ENCODE results near the gene USP9X.
"Not testable (repeated sequence)": the region's sequence is repeated elsewhere in the genome, so short reads cannot be mapped to it uniquely, and the experiment has no call there.

USP9X gene

GRCh38 chrX:41186946-41187345, 101.7 kb downstream of the USP9X start:
- DNase-seq (ENCODE audit: low read depth) = not testable (repeated sequence)

GRCh38 chrX:41189156-41189555, 103.9 kb downstream of the USP9X start:
- no peak for DNase-seq (ENCODE audit: low read depth)

- no peak for DNase-seq (ENCODE audit: low read depth)
These were observed 107.6 kb downstream of the USP9X start for GRCh38 chrX:41192880-41193279.

- DNase-seq (ENCODE audit: low read depth) = no peak
These were observed 113.2 kb downstream of the USP9X start for GRCh38 chrX:41198410-41198809.

- no peak for DNase-seq (ENCODE audit: low read depth)
These were observed 115.5 kb downstream of the USP9X start for GRCh38 chrX:41200785-41201184.

GRCh38 chrX:41209853-41210252, 124.6 kb downstream of the USP9X start:
- no peak for DNase-seq (ENCODE audit: low read depth)

- DNase-seq (ENCODE audit: low read depth) = no peak
These were observed 139.4 kb downstream of the USP9X start for GRCh38 chrX:41224605-41225004.

GRCh38 chrX:41233988-41234387, 148.7 kb downstream of the USP9X start:
- no peak for DNase-seq (ENCODE audit: low read depth)

- DNase-seq (ENCODE audit: low read depth) = not testable (repeated sequence)
These were observed 149.2 kb downstream of the USP9X start for GRCh38 chrX:41234471-41234870.

GRCh38 chrX:41234962-41235361, 149.7 kb downstream of the USP9X start:
- DNase-seq (ENCODE audit: low read depth) = no peak

GRCh38 chrX:41236629-41237028, 151.4 kb downstream of the USP9X start:
- no peak for DNase-seq (ENCODE audit: low read depth)

- no peak for DNase-seq (ENCODE audit: low read depth)
These were observed 155.3 kb downstream of the USP9X start for GRCh38 chrX:41240509-41240908.

GRCh38 chrX:41241962-41242361, 156.7 kb downstream of the USP9X start:
- no peak for DNase-seq (ENCODE audit: low read depth)

- peak; percentile 57 for DNase-seq (ENCODE audit: low read depth)
These were observed 160.4 kb downstream of the USP9X start for GRCh38 chrX:41245641-41246040.

- DNase-seq (ENCODE audit: low read depth) = no peak
These were observed 165.6 kb downstream of the USP9X start for GRCh38 chrX:41250867-41251266.

GRCh38 chrX:41257801-41258200, 172.6 kb downstream of the USP9X start:
- no peak for DNase-seq (ENCODE audit: low read depth)

- no peak for DNase-seq (ENCODE audit: low read depth)
These were observed 173.0 kb downstream of the USP9X start for GRCh38 chrX:41258226-41258625.

GRCh38 chrX:41258871-41259270, 173.6 kb downstream of the USP9X start:
- no peak for DNase-seq (ENCODE audit: low read depth)

- no peak for DNase-seq (ENCODE audit: low read depth)
These were observed 174.3 kb downstream of the USP9X start for GRCh38 chrX:41259516-41259915.

- peak; percentile 74 for DNase-seq (ENCODE audit: low read depth)
These were observed 180.4 kb downstream of the USP9X start for GRCh38 chrX:41265615-41266014.

- DNase-seq (ENCODE audit: low read depth) = no peak
These were observed 188.4 kb downstream of the USP9X start for GRCh38 chrX:41273638-41274037.

GRCh38 chrX:41275661-41276609, 190.7 kb downstream of the USP9X start:
- DNase-seq (ENCODE audit: low read depth) = peak; percentile 61

GRCh38 chrX:41276661-41277506, 191.6 kb downstream of the USP9X start:
- no peak for DNase-seq (ENCODE audit: low read depth)
